ENCODE data around the gene LRBA. TPM values are rescaled to one million over a fixed set of nuclear protein-coding genes. Genes with fewer than 3 reads are reported as not detected.

LRBA gene
- total RNA-seq, 4 donors from 2014 or later = 13.3 to 21.2 (median 20.1) TPM

GRCh38 chr4:150497612-150498011 lies 517.5 kb downstream of the LRBA start:
- intact Hi-C loops (cut with DNase I) = no loop called here
- WGBS = 88% methylated on average over 3 of the region's 3 CpGs
- Histone ChIP-seq H3K27me3 (no peaks in the 10 kb centered on the region), H3K4me1 (no peaks in the 10 kb centered on the region), H3K36me3 (no peaks in the 10 kb centered on the region), H3K9me3 (peaks cover 0 to 3% (median 0%) of the 10 kb centered on the region in 4 donors), H3K27ac (replicated peaks in 1 of 4) (no peak overlapping the region), H3K4me3 (no peak overlapping the region)
- no peak for DNase-seq (ENCODE audit: extremely low spot score)
- no peak for TF ChIP-seq POLR2AphosphoS5 (IDR thresholded peaks at IDR 0.05)
- no peak for TF ChIP-seq CTCF (IDR thresholded peaks at IDR 0.05)
- TF ChIP-seq EP300 (IDR thresholded peaks at IDR 0.05) = no peak
- no peak for TF ChIP-seq POLR2A (IDR thresholded peaks at IDR 0.05; ENCODE audit: low read depth)

- TF ChIP-seq CTCF (IDR thresholded peaks at IDR 0.05) = no peak
- no peak for TF ChIP-seq POLR2A (IDR thresholded peaks at IDR 0.05; ENCODE audit: low read depth)
- TF ChIP-seq EP300 (IDR thresholded peaks at IDR 0.05) = no peak
- no peak for TF ChIP-seq POLR2AphosphoS5 (IDR thresholded peaks at IDR 0.05)
- H3K27me3 ChIP-seq = no peaks in the 10 kb centered on the region
- no peaks in the 10 kb centered on the region for H3K9me3 ChIP-seq
- no peaks in the 10 kb centered on the region for H3K4me1 ChIP-seq
- no peak for DNase-seq (ENCODE audit: extremely low spot score)
- intact Hi-C loops (cut with DNase I) = no loop called here
- no peak overlapping the region for H3K27ac ChIP-seq (replicated peaks in 1 of 4)
- H3K36me3 ChIP-seq = no peaks in the 10 kb centered on the region
- no peak overlapping the region for H3K4me3 ChIP-seq
Measured at GRCh38 chr4:150495550-150495949, 519.5 kb downstream of the LRBA start.

- no peak overlapping the region for H3K27ac ChIP-seq (replicated peaks in 1 of 4)
- intact Hi-C loops (cut with DNase I) = no loop called here
- no peaks in the 10 kb centered on the region for H3K4me1 ChIP-seq
- no peaks in the 10 kb centered on the region for H3K36me3 ChIP-seq
- TF ChIP-seq EP300 (IDR thresholded peaks at IDR 0.05) (no peak), POLR2AphosphoS5 (IDR thresholded peaks at IDR 0.05) (no peak), POLR2A (IDR thresholded peaks at IDR 0.05; ENCODE audit: low read depth) (no peak), CTCF (IDR thresholded peaks at IDR 0.05) (no peak)
- no peaks in the 10 kb centered on the region for H3K27me3 ChIP-seq
- no peak overlapping the region for H3K4me3 ChIP-seq
- 96% methylated on average over 2 of the region's 2 CpGs for WGBS
- DNase-seq (ENCODE audit: extremely low spot score) = no peak
- H3K9me3 ChIP-seq = no peaks in the 10 kb centered on the region
Measured at GRCh38 chr4:150493851-150494250, 521.2 kb downstream of the LRBA start.

GRCh38 chr4:150491132-150492049 lies 523.7 kb downstream of the LRBA start:
- WGBS = 67% methylated on average over 3 of the region's 3 CpGs
- no peak overlapping the region for H3K27ac ChIP-seq (replicated peaks in 1 of 4)
- peaks cover 0 to 4% (median 0%) of the 10 kb centered on the region in 4 donors for H3K36me3 ChIP-seq
- H3K9me3 ChIP-seq = no peaks in the 10 kb centered on the region
- no peaks in the 10 kb centered on the region for H3K27me3 ChIP-seq
- H3K4me3 ChIP-seq = no peak overlapping the region
- DNase-seq (ENCODE audit: extremely low spot score) = no peak
- intact Hi-C loops (cut with DNase I) = no loop called here
- H3K4me1 ChIP-seq = no peaks in the 10 kb centered on the region
- TF ChIP-seq CTCF (IDR thresholded peaks at IDR 0.05) (no peak), POLR2AphosphoS5 (IDR thresholded peaks at IDR 0.05) (no peak), EP300 (IDR thresholded peaks at IDR 0.05) (no peak), POLR2A (IDR thresholded peaks at IDR 0.05; ENCODE audit: low read depth) (no peak)
